Measurements from ENCODE around the gene LRMDA. TPM values are rescaled to one million over a fixed set of nuclear protein-coding genes. Genes with fewer than 3 reads are reported as not detected.

LRMDA gene
- total RNA-seq, 1 donor from 2014 or later, result 18.7 TPM

DNA sequence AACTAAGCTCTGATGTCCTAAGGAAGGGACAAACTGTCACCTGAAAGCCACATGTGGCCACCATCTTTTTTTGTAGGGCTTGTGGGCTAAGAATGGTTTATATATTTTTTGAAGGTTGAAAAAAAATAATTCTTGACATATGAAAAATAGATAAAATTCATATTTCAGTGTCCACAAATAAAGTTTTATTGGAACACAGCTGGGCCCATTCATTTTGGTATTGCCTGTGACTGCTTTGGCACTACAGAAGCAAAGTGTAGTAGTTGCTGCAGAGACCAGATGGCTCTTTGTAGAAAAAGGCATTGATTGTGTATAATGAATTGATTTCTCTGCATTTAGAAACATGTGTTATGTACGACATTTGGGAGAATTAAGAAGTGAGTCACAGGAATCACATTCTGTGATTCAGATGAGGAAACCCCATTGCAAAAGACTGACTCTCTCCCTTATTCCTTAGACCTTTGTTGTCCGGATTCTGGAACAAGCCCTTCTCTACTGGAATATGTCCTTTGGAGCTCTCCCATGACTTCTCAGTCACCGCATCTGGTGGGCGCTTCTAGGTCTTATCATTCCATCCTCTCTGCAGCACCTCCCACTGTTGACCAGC, 438.7 kb downstream of the LRMDA start:
- TF ChIP-seq, protein P1, sequence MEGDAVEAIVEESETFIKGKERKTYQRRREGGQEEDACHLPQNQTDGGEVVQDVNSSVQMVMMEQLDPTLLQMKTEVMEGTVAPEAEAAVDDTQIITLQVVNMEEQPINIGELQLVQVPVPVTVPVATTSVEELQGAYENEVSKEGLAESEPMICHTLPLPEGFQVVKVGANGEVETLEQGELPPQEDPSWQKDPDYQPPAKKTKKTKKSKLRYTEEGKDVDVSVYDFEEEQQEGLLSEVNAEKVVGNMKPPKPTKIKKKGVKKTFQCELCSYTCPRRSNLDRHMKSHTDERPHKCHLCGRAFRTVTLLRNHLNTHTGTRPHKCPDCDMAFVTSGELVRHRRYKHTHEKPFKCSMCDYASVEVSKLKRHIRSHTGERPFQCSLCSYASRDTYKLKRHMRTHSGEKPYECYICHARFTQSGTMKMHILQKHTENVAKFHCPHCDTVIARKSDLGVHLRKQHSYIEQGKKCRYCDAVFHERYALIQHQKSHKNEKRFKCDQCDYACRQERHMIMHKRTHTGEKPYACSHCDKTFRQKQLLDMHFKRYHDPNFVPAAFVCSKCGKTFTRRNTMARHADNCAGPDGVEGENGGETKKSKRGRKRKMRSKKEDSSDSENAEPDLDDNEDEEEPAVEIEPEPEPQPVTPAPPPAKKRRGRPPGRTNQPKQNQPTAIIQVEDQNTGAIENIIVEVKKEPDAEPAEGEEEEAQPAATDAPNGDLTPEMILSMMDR (IDR thresholded peaks at IDR 0.05; ENCODE audit: insufficient read depth, low read length, poor library complexity, severe bottlenecking), result no peak
- Histone ChIP-seq H3K27me3 (ENCODE audit: control insufficient read depth, insufficient read depth, low read length) (no peaks in the 10 kb centered on the region), H3K4me3 (ENCODE audit: low read depth, low read length) (no peak overlapping the region), H3K36me3 (ENCODE audit: control insufficient read depth, insufficient read depth, low read length) (no peaks in the 10 kb centered on the region)
- no peak for DNase-seq (ENCODE audit: low read depth)

DNA sequence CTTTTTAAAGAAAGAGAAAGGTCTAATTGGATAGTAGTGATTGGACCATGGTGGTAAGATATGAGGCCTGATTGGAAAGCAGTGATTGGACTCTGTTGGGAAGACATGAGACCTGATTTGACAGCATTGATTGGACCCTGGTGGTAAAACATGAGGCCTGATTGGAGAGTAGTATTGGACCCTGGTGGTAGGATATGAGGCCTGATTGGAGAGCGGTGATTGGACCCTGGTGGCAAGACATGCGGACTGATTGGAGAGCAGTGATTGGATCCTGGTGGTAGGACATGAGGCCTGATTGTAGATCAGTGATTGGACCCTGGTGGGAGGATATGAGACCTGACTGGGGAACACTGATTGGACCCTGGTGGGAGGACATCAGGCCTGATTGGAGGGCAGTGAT, 444.3 kb downstream of the LRMDA start:
- H3K36me3 ChIP-seq (ENCODE audit: control insufficient read depth, insufficient read depth, low read length), result no peaks in the 10 kb centered on the region
- TF ChIP-seq, protein P1 (IDR thresholded peaks at IDR 0.05; ENCODE audit: insufficient read depth, low read length, poor library complexity, severe bottlenecking), result no peak
- H3K27me3 ChIP-seq (ENCODE audit: control insufficient read depth, insufficient read depth, low read length), result no peaks in the 10 kb centered on the region
- DNase-seq (ENCODE audit: low read depth), result no peak
- H3K4me3 ChIP-seq (ENCODE audit: low read depth, low read length), result no peak overlapping the region

DNA sequence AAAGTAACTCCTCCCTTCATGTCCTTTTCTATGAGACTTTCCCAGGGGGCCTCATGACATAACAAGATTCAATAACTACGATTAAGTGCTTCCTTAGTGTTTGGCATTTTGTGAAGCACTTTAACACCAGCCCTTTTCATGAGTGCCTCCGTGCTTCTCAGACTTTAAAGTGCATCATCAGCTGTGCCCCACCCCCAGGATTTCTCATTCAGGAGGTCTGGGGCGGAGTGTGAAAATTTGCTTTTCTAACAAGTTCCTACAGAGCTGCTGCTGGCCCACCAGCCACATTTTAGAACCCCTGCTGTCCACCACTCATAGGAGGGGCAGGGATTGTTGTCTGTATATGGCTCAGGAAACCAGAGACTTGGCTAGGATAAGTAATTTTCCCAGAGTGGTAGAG, 445.3 kb downstream of the LRMDA start:
- TF ChIP-seq, protein P1 (IDR thresholded peaks at IDR 0.05; ENCODE audit: insufficient read depth, low read length, poor library complexity, severe bottlenecking), result no peak
- H3K36me3 ChIP-seq (ENCODE audit: control insufficient read depth, insufficient read depth, low read length), result no peaks in the 10 kb centered on the region
- H3K27me3 ChIP-seq (ENCODE audit: control insufficient read depth, insufficient read depth, low read length), result no peaks in the 10 kb centered on the region
- DNase-seq (ENCODE audit: low read depth), result no peak
- H3K4me3 ChIP-seq (ENCODE audit: low read depth, low read length), result no peak overlapping the region

DNA sequence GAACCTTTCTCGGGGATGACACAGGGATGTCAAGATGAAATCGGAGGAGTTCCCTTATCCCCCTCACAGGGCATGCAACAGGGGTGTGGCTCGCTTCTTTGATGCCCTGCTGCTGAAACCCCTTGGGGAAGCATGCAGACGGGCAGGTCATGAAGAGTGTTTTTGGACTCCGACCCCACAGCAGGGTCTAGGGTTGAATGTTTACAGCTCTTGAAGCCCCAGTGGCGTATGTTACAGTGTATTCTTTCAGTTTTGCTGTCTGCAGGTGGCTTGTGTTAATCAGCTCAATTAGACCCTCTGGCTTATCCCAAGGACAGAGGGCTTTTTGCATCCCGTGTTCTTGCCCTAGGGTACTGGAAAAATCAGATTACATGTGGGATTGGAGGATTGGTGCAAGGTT, 446.5 kb downstream of the LRMDA start:
- TF ChIP-seq, protein P1 (IDR thresholded peaks at IDR 0.05; ENCODE audit: insufficient read depth, low read length, poor library complexity, severe bottlenecking), result no peak
- DNase-seq (ENCODE audit: low read depth), result no peak
- no peaks in the 10 kb centered on the region for H3K36me3 ChIP-seq (ENCODE audit: control insufficient read depth, insufficient read depth, low read length)
- H3K4me3 ChIP-seq (ENCODE audit: low read depth, low read length), result no peak overlapping the region
- H3K27me3 ChIP-seq (ENCODE audit: control insufficient read depth, insufficient read depth, low read length), result no peaks in the 10 kb centered on the region

DNA sequence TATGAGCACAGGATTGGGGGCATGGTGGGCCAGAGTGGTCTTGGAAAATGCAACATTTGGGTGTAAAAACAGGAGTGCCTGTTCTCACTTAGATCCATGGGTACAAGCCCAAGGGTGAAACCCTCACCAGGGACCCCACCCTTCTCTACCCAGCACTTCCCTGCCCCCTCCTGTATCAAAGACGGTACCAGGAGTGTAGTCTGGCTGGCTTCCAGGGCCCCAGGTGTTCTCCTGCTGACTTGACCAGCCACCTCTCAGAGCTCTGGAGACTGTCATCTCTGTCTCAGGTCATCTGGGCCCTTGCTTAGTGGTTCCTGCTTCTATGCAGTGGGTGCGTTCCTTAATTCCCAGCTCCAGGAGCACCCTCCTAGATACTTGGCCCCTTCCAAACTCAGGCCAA, 447.2 kb downstream of the LRMDA start:
- no peak overlapping the region for H3K4me3 ChIP-seq (ENCODE audit: low read depth, low read length)
- H3K27me3 ChIP-seq (ENCODE audit: control insufficient read depth, insufficient read depth, low read length), result no peaks in the 10 kb centered on the region
- TF ChIP-seq, protein P1 (IDR thresholded peaks at IDR 0.05; ENCODE audit: insufficient read depth, low read length, poor library complexity, severe bottlenecking), result no peak
- no peak for DNase-seq (ENCODE audit: low read depth)
- H3K36me3 ChIP-seq (ENCODE audit: control insufficient read depth, insufficient read depth, low read length), result no peaks in the 10 kb centered on the region
